Measurements from ENCODE around the gene MAGEB3. TPM values are rescaled to one million over a fixed set of nuclear protein-coding genes. Genes with fewer than 3 reads are reported as not detected.

MAGEB3 gene
- total RNA-seq, 1 experiment from 2014 or later, result not detected

DNA sequence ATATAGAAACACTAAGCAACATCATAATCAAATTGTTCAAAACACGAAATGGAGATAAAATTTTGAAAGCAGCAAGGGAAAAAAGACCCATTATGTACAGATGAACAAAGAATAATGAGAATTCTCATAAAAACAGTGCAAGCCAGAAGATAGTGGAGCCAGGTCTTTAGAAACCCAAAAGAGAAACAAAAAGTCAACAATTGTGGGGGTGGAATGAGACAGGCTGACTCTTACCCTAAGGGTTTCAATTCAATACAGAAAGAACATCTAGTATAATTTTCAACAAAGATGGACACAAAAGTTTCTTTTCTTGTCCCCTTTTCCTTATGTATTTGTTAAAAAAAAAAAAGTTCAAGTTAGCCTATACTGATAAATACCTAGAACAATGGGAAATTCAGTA lies 49.1 kb upstream of the MAGEB3 start:
- no peak for TF ChIP-seq CTCF (conservative IDR thresholded peaks at IDR 0.05)
- Histone ChIP-seq H2BK12ac (ENCODE audit: insufficient read length, low read depth, low read length) (no peak overlapping the region), H3K79me2 (ENCODE audit: insufficient read depth, low read length) (no peaks in the 10 kb centered on the region), H4K20me1 (ENCODE audit: control insufficient read depth, insufficient read depth, insufficient read length) (no peaks in the 10 kb centered on the region), H3K9me3 (ENCODE audit: control insufficient read depth, low read depth, low read length) (no peaks in the 10 kb centered on the region), H3K4ac (ENCODE audit: low read depth, low read length) (no peak overlapping the region), H3K23me2 (ENCODE audit: insufficient read length, low read depth, low read length, poor library complexity, severe bottlenecking) (no peaks in the 10 kb centered on the region), H2BK20ac (ENCODE audit: low read depth, low read length, poor library complexity, severe bottlenecking) (no peak overlapping the region), H4K5ac (ENCODE audit: insufficient read length, low read depth, low read length) (no peak overlapping the region), H2BK120ac (ENCODE audit: low read depth, low read length, poor library complexity, severe bottlenecking) (no peak overlapping the region), H3K27ac (ENCODE audit: insufficient read length, low read depth, low read length) (no peak overlapping the region), H2AFZ (ENCODE audit: low read length) (no peak overlapping the region), H3K23ac (ENCODE audit: insufficient read length, low read depth, low read length) (no peak overlapping the region), H2BK5ac (ENCODE audit: insufficient read length, low read length) (no peak overlapping the region), H3K4me2 (ENCODE audit: insufficient read depth, insufficient read length, low read length) (no peak overlapping the region), H2AK5ac (ENCODE audit: insufficient read length, low read length) (no peak overlapping the region), H4K8ac (replicated peaks; ENCODE audit: insufficient read length, low read depth, low read length) (no peak overlapping the region), H3K27me3 (ENCODE audit: insufficient read depth, low read length) (no peaks in the 10 kb centered on the region), H3K4me1 (ENCODE audit: insufficient read depth, low read length) (no peaks in the 10 kb centered on the region), H3K14ac (ENCODE audit: insufficient read depth, low read length) (no peak overlapping the region), H3T11ph (ENCODE audit: low read length) (no peak overlapping the region), H3K56ac (ENCODE audit: insufficient read length, low read depth, low read length) (no peak overlapping the region), H3K18ac (ENCODE audit: insufficient read length, low read depth, low read length) (no peak overlapping the region), H4K91ac (ENCODE audit: insufficient read length, low read depth, low read length) (no peak overlapping the region), H3K79me1 (ENCODE audit: insufficient read depth, low read depth, low read length, poor library complexity, severe bottlenecking) (no peaks in the 10 kb centered on the region), H2BK15ac (ENCODE audit: low read depth, low read length) (no peak overlapping the region), H3K9ac (ENCODE audit: extremely low read depth, insufficient read length, low read length) (no peak overlapping the region)
- DNase-seq, result no peak
- H3K9me3 Mint-ChIP-seq, result peaks cover 7 to 41% of the 10 kb centered on the region in 2 experiments; a peak in 4 of 5 replicates
- no peaks in the 10 kb centered on the region; a peak in 1 of 7 replicates for H3K36me3 Mint-ChIP-seq (ENCODE audit: insufficient read depth in 1 of 3, low read depth in 3 of 3)
- H3K27ac Mint-ChIP-seq, result no peak overlapping the region
- no peak overlapping the region for H3K4me3 Mint-ChIP-seq
- no CpG with 5 or more reads among the region's 1 CpG for WGBS (ENCODE audit: extremely low coverage, insufficient read length, low lambda C conversion rate)
- H3K4me1 Mint-ChIP-seq, result peaks cover 4 to 9% of the 10 kb centered on the region in 2 experiments; a peak in 3 of 4 replicates
- H3K27me3 Mint-ChIP-seq (ENCODE audit: low read depth), result 0 out of 2 replicates have a peak, but pooled peaks cover 2% of the 10 kb centered on the region
